Measurements from ENCODE around the gene UQCR11. TPM values are rescaled to one million over a fixed set of nuclear protein-coding genes. Genes with fewer than 3 reads are reported as not detected.
A peak's percentile ranks its signal among the peaks of the same experiment; 100 is the strongest.

The UQCR11 gene
- total RNA-seq, 3 donors from 2014 or later = 59.6 to 117 (median 63.4) TPM

- H3K27me3 ChIP-seq = no peaks in the 10 kb centered on the region
- H3K27ac ChIP-seq = no peak overlapping the region
- no peak overlapping the region for H3K4me3 ChIP-seq
- no peaks in the 10 kb centered on the region for H3K4me1 ChIP-seq
- H3K36me3 ChIP-seq = peaks cover under 1% of the 10 kb centered on the region
- DNase-seq (ENCODE audit: low spot score in 2 of 2) = no peak
- intact Hi-C loops (cut with DNase I; ENCODE audit: low total_unique reads) = no loop called here
- TF ChIP-seq POLR2A (IDR thresholded peaks at IDR 0.05) (no peak), POLR2AphosphoS5 (IDR thresholded peaks at IDR 0.05) (no peak)
- TF ChIP-seq, protein P1, sequence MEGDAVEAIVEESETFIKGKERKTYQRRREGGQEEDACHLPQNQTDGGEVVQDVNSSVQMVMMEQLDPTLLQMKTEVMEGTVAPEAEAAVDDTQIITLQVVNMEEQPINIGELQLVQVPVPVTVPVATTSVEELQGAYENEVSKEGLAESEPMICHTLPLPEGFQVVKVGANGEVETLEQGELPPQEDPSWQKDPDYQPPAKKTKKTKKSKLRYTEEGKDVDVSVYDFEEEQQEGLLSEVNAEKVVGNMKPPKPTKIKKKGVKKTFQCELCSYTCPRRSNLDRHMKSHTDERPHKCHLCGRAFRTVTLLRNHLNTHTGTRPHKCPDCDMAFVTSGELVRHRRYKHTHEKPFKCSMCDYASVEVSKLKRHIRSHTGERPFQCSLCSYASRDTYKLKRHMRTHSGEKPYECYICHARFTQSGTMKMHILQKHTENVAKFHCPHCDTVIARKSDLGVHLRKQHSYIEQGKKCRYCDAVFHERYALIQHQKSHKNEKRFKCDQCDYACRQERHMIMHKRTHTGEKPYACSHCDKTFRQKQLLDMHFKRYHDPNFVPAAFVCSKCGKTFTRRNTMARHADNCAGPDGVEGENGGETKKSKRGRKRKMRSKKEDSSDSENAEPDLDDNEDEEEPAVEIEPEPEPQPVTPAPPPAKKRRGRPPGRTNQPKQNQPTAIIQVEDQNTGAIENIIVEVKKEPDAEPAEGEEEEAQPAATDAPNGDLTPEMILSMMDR (IDR thresholded peaks at IDR 0.05) = no peak
- H3K9me3 ChIP-seq = no peaks in the 10 kb centered on the region
Measured at GRCh38 chr19:1620502-1620901, 15.2 kb upstream of the UQCR11 start.

DNA sequence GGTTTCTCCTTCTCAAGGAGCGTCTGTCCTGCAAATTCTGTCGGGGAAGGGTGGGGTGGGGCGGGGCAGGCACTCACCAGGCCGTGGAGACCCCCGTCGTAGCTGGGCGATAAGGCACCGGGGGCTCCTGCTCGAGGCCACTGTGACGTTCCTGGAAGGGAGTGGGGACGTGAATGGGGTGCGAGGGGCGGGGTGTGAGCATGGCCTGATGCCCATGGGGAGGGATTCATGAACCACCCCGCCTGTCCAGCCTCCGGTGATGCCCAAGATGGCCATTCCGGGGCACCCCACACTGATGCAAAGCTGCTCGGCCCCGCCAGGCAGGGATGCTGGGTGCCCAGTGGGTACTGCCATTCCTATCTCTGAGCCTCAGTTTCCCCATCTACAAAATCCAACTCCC lies 14.4 kb upstream of the UQCR11 start:
- H3K4me3 ChIP-seq = no peak overlapping the region
- H3K27me3 ChIP-seq = no peaks in the 10 kb centered on the region
- H3K27ac ChIP-seq = no peak overlapping the region
- H3K4me1 ChIP-seq = no peaks in the 10 kb centered on the region
- H3K9me3 ChIP-seq = no peaks in the 10 kb centered on the region
- intact Hi-C loops (cut with DNase I; ENCODE audit: low total_unique reads) = loop anchor here (5.0 kb wide), 1 partner anchor 72 kb away; no protein-coding TSS in a partner anchor
- peaks cover 8% of the 10 kb centered on the region for H3K36me3 ChIP-seq
- DNase-seq (ENCODE audit: low spot score in 2 of 2) = no peak
- TF ChIP-seq POLR2AphosphoS5 (IDR thresholded peaks at IDR 0.05) = no peak
- TF ChIP-seq, protein P1 (IDR thresholded peaks at IDR 0.05) = no peak

DNA sequence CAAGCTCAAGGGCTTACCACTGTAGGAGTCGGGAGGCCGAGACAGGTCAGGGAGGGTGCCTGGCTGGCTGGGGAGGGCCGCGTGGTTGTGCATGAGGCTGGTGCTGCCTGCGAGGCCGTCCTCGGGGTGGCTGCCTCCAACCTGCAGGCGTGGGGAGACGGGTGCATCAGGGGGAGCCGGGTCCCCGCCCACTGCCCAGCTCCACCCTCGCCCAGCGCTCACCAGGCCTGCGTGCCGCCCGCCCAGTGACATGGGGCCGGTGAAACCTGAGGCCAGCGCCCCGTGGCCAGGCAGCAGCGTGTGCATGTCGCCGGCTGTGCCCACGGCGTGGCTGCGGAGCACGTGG lies 13.8 kb upstream of the UQCR11 start:
- H3K27me3 ChIP-seq = no peaks in the 10 kb centered on the region
- H3K9me3 ChIP-seq = no peaks in the 10 kb centered on the region
- TF ChIP-seq, protein P1 (IDR thresholded peaks at IDR 0.05) = no peak
- TF ChIP-seq POLR2A (IDR thresholded peaks at IDR 0.05) (no peak), POLR2AphosphoS5 (IDR thresholded peaks at IDR 0.05) (no peak)
- H3K4me1 ChIP-seq = no peaks in the 10 kb centered on the region
- no peak overlapping the region for H3K4me3 ChIP-seq
- intact Hi-C loops (cut with DNase I; ENCODE audit: low total_unique reads) = loop anchor here (5.0 kb wide), 1 partner anchor 72 kb away; no protein-coding TSS in a partner anchor
- no peak overlapping the region for H3K27ac ChIP-seq
- H3K36me3 ChIP-seq = peaks cover 10% of the 10 kb centered on the region
- DNase-seq (ENCODE audit: low spot score in 2 of 2) = no peak

GRCh38 chr19:1618157-1619093 lies 13.2 kb upstream of the UQCR11 start:
- Histone ChIP-seq H3K36me3 (peaks cover 10% of the 10 kb centered on the region), H3K4me1 (no peaks in the 10 kb centered on the region), H3K27me3 (no peaks in the 10 kb centered on the region), H3K9me3 (no peaks in the 10 kb centered on the region), H3K27ac (no peak overlapping the region), H3K4me3 (no peak overlapping the region)
- intact Hi-C loops (cut with DNase I; ENCODE audit: low total_unique reads) = loop anchor here (5.0 kb wide), 1 partner anchor 71 kb away; no protein-coding TSS in a partner anchor
- no peak for DNase-seq (ENCODE audit: low spot score in 2 of 2)
- TF ChIP-seq, protein P1 (IDR thresholded peaks at IDR 0.05) = peak in 2 of 3 donors; percentile 25 to 41
- no peak for TF ChIP-seq POLR2A (IDR thresholded peaks at IDR 0.05)

GRCh38 chr19:1616875-1617274 lies 11.6 kb upstream of the UQCR11 start:
- H3K4me3 ChIP-seq = no peak overlapping the region
- DNase-seq (ENCODE audit: low spot score in 2 of 2) = no peak
- no peaks in the 10 kb centered on the region for H3K4me1 ChIP-seq
- TF ChIP-seq POLR2AphosphoS5 (IDR thresholded peaks at IDR 0.05) = no peak
- TF ChIP-seq, protein P1 (IDR thresholded peaks at IDR 0.05) = no peak
- TF ChIP-seq POLR2A (IDR thresholded peaks at IDR 0.05) = no peak
- no peak overlapping the region for H3K27ac ChIP-seq
- no peaks in the 10 kb centered on the region for H3K27me3 ChIP-seq
- no peaks in the 10 kb centered on the region for H3K9me3 ChIP-seq
- H3K36me3 ChIP-seq = peaks cover 10% of the 10 kb centered on the region
- intact Hi-C loops (cut with DNase I; ENCODE audit: low total_unique reads) = loop anchor here (5.0 kb wide), 1 partner anchor 70 kb away; no protein-coding TSS in a partner anchor
